Measurements from ENCODE around the gene GPBAR1.
"Not testable (repeated sequence)": the region's sequence is repeated elsewhere in the genome, so short reads cannot be mapped to it uniquely, and the experiment has no call there.

GPBAR1 gene

GRCh38 chr2:218264773-218265561 lies 4.2 kb downstream of the GPBAR1 start:
- DNase-seq (ENCODE audit: low read depth, low spot score) = no peak
- no peak overlapping the region for H3K4me3 ChIP-seq (ENCODE audit: low read length)

GRCh38 chr2:218265626-218266025 lies 4.8 kb downstream of the GPBAR1 start:
- no peak for DNase-seq (ENCODE audit: low read depth, low spot score)
- no peak overlapping the region for H3K4me3 ChIP-seq (ENCODE audit: low read length)

DNA sequence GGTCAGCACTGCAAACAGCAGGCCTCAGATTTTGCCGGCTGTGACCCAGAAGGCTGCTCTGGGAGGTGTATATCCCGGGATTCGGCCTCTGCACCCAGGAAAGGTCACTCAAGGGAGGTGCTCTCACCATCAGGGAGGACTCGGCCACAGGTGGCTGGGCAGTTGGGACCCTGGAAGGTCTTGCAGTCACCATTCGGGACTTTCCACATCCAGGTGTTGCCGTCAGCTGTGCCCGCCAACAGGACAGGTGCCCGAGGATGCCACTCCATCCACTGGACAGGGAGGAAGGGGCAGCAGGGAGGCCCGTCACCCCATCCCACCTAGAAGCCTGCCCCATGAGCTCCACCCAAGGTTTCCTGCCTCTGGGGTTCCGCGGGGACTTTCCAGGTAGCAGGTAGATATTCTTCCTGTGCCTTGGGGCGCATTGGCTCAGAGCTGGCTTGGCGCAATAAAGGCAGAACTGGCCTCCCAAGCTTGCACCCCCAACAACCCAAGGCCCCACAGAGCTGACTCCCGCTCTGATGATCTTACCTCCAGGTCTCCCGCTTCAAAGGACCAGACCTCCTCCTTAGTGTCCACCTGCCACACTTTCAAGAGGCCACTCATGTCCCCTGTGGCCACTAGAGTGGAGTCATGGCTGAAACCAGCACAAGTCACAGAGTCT lies 5.6 kb downstream of the GPBAR1 start:
- no peak overlapping the region for H3K4me3 ChIP-seq (ENCODE audit: low read length)
- no peak for DNase-seq (ENCODE audit: low read depth, low spot score)

DNA sequence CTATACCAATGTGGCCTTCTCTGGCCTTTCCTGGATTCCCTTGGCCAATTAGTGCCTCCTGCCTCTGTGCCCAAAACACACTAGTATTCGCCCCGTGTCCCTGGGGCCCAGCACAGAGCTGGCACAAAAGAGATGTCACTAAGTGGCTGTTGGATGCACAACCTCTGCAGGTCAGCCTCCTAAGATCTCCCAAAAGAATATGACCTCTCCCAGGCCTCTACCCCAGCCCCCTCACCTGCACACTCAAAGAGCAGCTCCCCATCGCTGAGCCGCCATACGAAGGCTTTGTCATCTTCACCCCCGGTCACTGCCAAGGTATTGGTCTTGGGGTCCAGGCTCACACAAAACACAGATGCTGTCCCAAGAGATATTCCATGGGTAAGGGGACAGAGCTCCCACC lies 6.4 kb downstream of the GPBAR1 start:
- no peak for DNase-seq (ENCODE audit: low read depth, low spot score)
- H3K4me3 ChIP-seq (ENCODE audit: low read length) = no peak overlapping the region

DNA sequence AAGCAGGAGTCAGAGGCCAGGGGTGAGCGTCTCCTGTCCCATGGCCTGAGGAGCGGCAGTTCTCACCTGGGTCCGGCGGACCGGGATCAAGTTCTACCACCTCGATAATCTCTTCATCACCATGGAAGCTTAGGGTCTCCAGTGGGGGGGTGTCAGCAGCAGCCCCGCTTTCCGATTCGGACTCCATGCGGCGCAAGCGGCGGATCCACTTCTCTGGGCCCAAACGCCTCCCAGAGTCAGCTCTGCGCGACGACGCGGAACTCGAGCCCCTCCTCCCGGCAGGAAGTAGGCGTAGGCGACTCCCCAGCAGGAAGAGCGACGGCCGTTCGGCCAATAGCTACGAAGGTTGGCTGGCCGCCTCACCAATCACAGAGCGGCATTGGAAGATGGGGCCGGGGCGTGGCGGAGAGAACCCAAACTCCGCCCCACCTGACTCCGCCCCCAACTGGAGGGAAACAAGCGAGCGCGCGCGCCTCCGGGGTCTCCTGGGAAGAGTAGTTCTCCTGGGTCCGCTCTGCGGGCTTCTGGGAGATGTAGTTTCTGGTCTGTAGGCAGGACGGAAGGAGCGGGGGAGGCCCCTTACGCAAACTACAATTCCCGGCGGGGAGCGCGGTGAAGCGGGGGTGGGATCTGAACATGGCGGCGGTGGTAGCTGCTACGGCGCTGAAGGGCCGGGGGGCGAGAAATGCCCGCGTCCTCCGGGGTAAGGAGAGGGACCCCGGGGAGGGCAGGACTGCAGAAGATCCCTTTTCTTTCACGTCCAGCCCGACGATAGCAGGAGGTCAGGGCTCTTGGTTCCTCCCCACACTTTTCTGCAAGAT lies 9.3 kb downstream of the GPBAR1 start, which contains the start of the genes AAMP and PNKD:
AAMP (minus strand) TSS at position 238 of the 821 bp plus-strand sequence; CDS start at position 187, 51 bp downstream.
PNKD (plus strand) TSS at position 620 of the 821 bp plus-strand sequence; CDS start at position 637, 17 bp downstream.
- DNase-seq (ENCODE audit: low read depth, low spot score) = peak; percentile 98
- peak within 1 kb of the TSS; percentile 98 for H3K4me3 ChIP-seq (ENCODE audit: low read length)

- H3K4me3 ChIP-seq (ENCODE audit: low read length) = peak overlapping the region; percentile 95
- DNase-seq (ENCODE audit: low read depth, low spot score) = no peak
These were observed 10.1 kb downstream of the GPBAR1 start for GRCh38 chr2:218270721-218271486.

DNA sequence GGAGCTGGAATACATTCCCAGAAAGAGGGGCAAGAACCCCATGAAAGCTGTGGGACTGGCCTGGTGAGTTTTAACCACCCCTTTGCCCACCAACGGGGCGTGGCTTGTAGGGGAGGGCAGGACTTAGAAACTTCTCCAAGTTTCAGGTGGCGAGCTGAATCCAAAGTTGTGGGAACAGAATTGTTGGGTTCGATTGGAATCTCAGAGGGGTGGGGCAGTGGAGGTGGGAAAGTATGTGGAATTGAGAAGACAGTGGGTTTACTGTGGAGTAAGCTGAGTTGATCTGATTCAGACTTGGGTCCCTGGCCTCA lies 10.6 kb downstream of the GPBAR1 start:
- no peak for DNase-seq (ENCODE audit: low read depth, low spot score)
- peak overlapping the region; percentile 95 for H3K4me3 ChIP-seq (ENCODE audit: low read length)

DNA sequence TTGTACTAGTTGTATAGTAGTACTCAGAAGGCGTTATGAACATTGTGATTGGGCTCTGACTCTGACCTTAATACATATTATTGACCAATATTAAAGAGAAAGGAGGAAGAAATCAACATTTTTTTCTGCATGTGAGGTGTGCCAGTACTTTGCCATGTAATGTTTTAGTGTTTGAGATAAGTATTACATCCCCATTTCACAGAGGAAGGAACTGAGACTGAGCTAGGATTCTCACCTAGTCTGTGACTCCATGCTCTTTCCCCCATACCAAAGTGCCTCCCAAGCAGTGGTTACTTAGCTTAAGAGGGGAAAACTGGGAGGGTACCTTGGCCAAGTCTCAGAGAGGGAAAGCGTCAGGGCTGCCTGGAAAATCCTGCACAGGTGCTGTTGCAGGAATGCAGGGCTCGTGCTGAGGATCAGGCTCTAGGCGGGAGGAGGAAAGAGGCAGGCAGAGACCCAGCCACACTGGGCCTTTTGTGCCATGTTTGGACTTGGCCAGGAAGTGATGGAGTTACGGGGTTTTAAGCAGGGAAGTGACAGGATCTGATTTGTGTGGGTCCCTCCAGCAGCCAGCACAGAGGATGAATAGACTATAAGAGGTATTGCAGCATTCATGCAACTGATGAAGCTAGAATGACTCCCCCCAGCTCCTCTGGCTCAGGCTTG lies 11.2 kb downstream of the GPBAR1 start:
- no peak for DNase-seq (ENCODE audit: low read depth, low spot score)
- no peak overlapping the region for H3K4me3 ChIP-seq (ENCODE audit: low read length)

- H3K4me3 ChIP-seq (ENCODE audit: low read length) = no peak overlapping the region
- peak; percentile 63 for DNase-seq (ENCODE audit: low read depth, low spot score)
These were observed 11.9 kb downstream of the GPBAR1 start for GRCh38 chr2:218272531-218273212.

DNA sequence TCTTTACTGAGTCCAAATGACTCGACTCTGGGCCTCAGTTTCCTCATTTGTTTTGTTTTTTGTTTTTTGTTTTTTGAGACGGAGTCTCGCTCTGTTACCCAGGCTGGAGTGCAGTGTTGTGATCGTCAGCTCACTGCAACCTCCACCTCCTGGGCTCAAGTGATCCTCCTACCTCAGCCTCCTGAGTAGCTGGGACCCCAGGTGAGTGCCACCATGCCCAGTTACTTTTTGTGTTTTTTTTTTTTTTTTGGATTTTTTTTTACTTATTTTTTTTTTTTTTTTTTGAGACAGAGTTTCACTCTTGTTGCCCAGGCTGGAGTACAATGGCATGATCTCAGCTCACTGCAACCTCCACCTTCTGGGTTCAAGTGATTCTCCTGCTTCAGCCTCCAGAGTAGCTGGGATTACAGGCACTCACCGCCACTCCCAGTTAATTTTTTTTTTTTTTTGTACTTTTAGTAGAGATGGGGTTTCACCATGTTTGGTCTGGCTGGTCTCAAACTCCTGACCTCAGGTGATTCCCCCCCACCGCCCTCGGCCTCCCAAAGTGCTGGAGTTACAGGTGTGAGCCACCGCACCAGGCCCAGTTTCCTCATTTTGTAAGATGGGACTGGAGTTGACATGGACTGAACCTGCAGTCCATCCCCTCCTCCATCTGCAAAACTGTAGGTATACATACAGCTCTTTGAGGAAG lies 12.5 kb downstream of the GPBAR1 start:
- not testable (repeated sequence) for H3K4me3 ChIP-seq (ENCODE audit: low read length); DNase-seq (ENCODE audit: low read depth, low spot score)

GRCh38 chr2:218273908-218274249 lies 13.1 kb downstream of the GPBAR1 start:
- H3K4me3 ChIP-seq (ENCODE audit: low read length) = no peak overlapping the region
- no peak for DNase-seq (ENCODE audit: low read depth, low spot score)

GRCh38 chr2:218274586-218274985 lies 13.8 kb downstream of the GPBAR1 start:
- no peak for DNase-seq (ENCODE audit: low read depth, low spot score)
- H3K4me3 ChIP-seq (ENCODE audit: low read length) = no peak overlapping the region

DNA sequence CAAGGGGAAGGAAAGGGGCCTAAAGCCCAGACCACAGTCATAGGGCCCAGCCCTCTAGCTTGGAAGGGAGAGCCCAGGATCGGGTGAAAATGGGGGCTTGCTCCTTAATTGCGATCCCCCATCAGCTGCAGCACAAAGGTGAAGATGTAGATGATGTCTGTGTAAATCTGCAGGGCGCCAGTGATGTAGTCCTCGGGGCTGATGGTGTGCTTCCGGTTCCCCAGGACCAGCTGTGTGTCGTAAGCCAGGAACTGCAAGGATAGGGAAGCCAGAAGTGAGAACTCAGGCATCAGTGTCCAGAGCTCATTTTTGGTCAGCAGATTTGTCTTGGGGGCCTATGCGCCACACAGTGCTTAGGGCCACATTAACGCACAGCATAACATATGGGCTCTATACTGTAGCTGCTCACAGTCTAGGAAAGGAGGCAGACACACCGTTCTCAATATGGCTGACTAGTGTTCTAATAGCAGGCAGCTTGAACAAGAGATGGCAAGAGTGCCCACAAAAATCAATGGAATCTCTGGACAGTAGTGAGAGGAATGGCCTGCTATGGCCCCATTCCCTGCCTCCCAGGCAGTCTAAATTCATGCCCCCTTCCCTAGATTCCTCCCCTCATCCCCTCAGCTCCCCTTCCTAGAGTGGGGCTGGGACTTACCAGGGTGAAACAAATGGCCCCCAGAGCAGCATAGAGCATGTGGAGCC lies 14.7 kb downstream of the GPBAR1 start:
- no peak overlapping the region for H3K4me3 ChIP-seq (ENCODE audit: low read length)
- DNase-seq (ENCODE audit: low read depth, low spot score) = no peak

DNA sequence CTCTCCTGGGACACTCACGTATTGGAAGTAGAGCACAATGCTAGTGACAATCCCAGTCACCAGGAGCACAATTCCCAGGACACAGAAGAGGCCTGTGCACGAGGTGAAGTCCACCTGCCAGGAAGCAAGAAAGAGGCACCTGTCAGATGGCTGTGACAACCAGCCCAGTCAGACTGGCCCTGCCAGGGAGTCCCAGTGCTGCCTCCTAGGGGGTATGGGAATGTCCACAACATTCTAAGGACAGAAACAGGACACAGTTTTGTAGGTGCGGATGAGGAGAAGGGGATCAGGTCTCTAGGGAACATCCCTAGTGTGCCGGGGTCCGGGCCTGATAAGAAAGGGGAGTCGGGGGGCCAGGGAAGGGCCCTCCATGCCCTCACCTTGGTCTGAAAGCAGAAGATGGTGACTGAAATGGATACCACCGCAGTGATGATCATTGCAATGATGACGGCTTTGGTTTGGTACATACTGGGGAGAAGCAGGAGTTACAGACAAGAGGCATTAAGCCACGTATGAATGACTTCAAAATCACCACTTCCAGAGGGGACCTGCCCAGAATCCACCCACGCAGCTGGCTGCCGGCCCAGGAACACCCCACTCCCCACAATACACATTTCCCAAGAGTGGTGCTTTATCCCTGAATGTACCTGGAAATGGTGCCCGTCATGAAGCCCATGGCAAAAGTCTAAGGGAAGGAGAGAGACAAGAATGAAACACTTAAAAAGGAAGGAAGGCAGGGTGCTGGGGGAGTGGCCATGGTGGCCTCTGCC lies 16.4 kb downstream of the GPBAR1 start:
- DNase-seq (ENCODE audit: low read depth, low spot score) = no peak
- no peak overlapping the region for H3K4me3 ChIP-seq (ENCODE audit: low read length)

DNA sequence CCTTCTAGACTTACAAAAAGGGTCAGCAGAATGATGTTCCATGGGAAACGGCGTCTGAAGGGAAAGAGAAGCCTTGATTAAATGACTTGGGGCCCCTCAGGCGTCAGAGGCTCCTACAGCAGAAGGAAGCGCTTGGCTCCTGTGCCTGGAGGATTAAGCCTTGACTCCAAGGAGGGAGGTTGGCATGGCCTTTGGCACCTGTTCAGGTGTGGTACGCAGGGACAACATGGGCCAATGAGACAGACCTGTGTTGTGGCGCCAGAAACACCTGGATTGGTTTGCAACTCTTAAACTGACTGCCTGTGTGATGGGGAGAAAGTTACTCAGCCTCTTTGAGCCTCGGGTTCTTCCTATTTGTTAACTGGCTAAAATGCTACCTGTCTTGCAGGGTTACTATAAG lies 17.1 kb downstream of the GPBAR1 start:
- no peak overlapping the region for H3K4me3 ChIP-seq (ENCODE audit: low read length)
- no peak for DNase-seq (ENCODE audit: low read depth, low spot score)

All from Jurkat, Clone E6-1 (cell line).